ENCODE measurements around the gene PDSS1. TPM values are rescaled to one million over a fixed set of nuclear protein-coding genes. Genes with fewer than 3 reads are reported as not detected.

Gene PDSS1
- total and polyA plus RNA-seq, 9 of the 15 experiments (the other 6 are each of a cell fraction or from before 2014, with no cell fraction given) = 11.0 to 59.5 (median 45.3) TPM

DNA sequence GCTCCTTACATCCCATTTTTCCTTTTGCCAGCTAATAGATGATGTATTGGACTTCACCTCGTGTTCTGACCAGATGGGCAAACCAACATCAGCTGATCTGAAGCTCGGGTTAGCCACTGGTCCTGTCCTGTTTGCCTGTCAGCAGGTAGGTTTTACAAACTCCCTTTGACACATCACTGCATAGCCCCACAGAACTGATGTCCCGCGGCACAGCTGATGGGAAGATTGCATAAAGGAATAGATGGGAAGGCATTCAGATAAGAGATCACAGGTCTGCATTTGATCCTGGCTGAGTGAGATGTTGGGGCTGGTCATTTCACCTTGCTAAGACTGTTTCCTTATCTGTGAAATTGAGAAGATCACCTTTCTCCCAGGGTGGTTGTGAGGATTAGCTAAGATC is 37.9 kb downstream of the PDSS1 start (continued):
- TF ChIP-seq MGA (IDR thresholded peaks at IDR 0.05) (no peak), FIP1L1 (IDR thresholded peaks at IDR 0.05; ENCODE audit: low read depth, low read length, poor library complexity, severe bottlenecking) (no peak), ESRRA (IDR thresholded peaks at IDR 0.05; ENCODE audit: borderline replicate concordance, low read depth) (no peak), CBX8 (IDR thresholded peaks at IDR 0.05; ENCODE audit: borderline replicate concordance, extremely low read depth, low read depth, low read length, poor library complexity, severe bottlenecking) (no peak), ZBTB1 (CRISPR knock-in tag; IDR thresholded peaks at IDR 0.05; ENCODE audit: borderline replicate concordance, low read depth) (no peak), ZNF764 (CRISPR knock-in tag; IDR thresholded peaks at IDR 0.05; ENCODE audit: low read depth) (no peak)
- TF ChIP-seq, protein P1, sequence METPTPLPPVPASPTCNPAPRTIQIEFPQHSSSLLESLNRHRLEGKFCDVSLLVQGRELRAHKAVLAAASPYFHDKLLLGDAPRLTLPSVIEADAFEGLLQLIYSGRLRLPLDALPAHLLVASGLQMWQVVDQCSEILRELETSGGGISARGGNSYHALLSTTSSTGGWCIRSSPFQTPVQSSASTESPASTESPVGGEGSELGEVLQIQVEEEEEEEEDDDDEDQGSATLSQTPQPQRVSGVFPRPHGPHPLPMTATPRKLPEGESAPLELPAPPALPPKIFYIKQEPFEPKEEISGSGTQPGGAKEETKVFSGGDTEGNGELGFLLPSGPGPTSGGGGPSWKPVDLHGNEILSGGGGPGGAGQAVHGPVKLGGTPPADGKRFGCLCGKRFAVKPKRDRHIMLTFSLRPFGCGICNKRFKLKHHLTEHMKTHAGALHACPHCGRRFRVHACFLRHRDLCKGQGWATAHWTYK (CRISPR knock-in tag; IDR thresholded peaks at IDR 0.05) = no peak

All from K562 (cell line).